ENCODE results near the gene FRRS1.

Gene FRRS1

GRCh38 chr1:99674115-99675064, 92.0 kb downstream of the FRRS1 start:
- H3K18ac ChIP-seq (ENCODE audit: low read length): no peak overlapping the region
- H3K4ac ChIP-seq (ENCODE audit: low read length): no peak overlapping the region
- H4K91ac ChIP-seq (ENCODE audit: low read depth, low read length, poor library complexity): no peak overlapping the region
- no peak overlapping the region for H2AFZ ChIP-seq (ENCODE audit: low read length)
- H3K23ac ChIP-seq (ENCODE audit: low read depth, low read length, poor library complexity): no peak overlapping the region
- peaks cover 6 to 13% of the 10 kb centered on the region in 2 donors for H3K4me1 ChIP-seq (ENCODE audit: control insufficient read depth in 2 of 2, insufficient read depth in 1 of 2, low read depth in 1 of 2, low read length in 2 of 2)
- DNase-seq (ENCODE audit: low spot score): no peak
- H3K9me3 ChIP-seq (replicated peaks in 1 of 2; ENCODE audit: control insufficient read depth in 2 of 2, insufficient read depth in 1 of 2, low read depth in 1 of 2, low read length in 2 of 2): no peaks in the 10 kb centered on the region
- no peaks in the 10 kb centered on the region for H3K79me1 ChIP-seq (ENCODE audit: low read depth, low read length)
- no peak overlapping the region for H2AK5ac ChIP-seq (ENCODE audit: low read depth, low read length)
- H3K9ac ChIP-seq (ENCODE audit: low read depth, low read length, poor library complexity): no peak overlapping the region
- H4K8ac ChIP-seq (ENCODE audit: low read depth, low read length): no peak overlapping the region
- H3K27me3 ChIP-seq (ENCODE audit: control insufficient read depth in 3 of 3, insufficient read depth in 3 of 3, low read depth in 1 of 3, low read length in 3 of 3): no peaks in the 10 kb centered on the region
- H2BK5ac ChIP-seq (ENCODE audit: low read length): no peak overlapping the region
- no peak overlapping the region for H2BK15ac ChIP-seq (ENCODE audit: low read length)
- H3K14ac ChIP-seq (ENCODE audit: low read length): no peak overlapping the region
- H3K4me2 ChIP-seq (ENCODE audit: insufficient read depth, low read length, poor library complexity, severe bottlenecking): no peak overlapping the region
- H2BK12ac ChIP-seq (ENCODE audit: low read length): no peak overlapping the region
- no peaks in the 10 kb centered on the region for H3K36me3 ChIP-seq (replicated peaks in 1 of 2; ENCODE audit: control insufficient read depth in 2 of 2, insufficient read depth in 2 of 2, low read length in 2 of 2)
- no CpG with 5 or more reads among the region's 6 CpGs for WGBS, 2 donors (ENCODE audit: extremely low coverage in 2 of 2, insufficient read length in 2 of 2, insufficient replicate concordance in 1 of 2)
- no peak overlapping the region for H3K27ac ChIP-seq (replicated peaks; ENCODE audit: low read length)
- H2BK120ac ChIP-seq (ENCODE audit: low read depth, low read length): no peak overlapping the region
- no peak overlapping the region for H3K4me3 ChIP-seq (ENCODE audit: low read length in 2 of 2)

GRCh38 chr1:99673315-99673714, 93.1 kb downstream of the FRRS1 start:
- no peak overlapping the region for H3K4ac ChIP-seq (ENCODE audit: low read length)
- H3K9ac ChIP-seq (ENCODE audit: low read depth, low read length, poor library complexity): no peak overlapping the region
- no peak overlapping the region for H2AFZ ChIP-seq (ENCODE audit: low read length)
- H4K8ac ChIP-seq (ENCODE audit: low read depth, low read length): no peak overlapping the region
- no peak overlapping the region for H4K91ac ChIP-seq (ENCODE audit: low read depth, low read length, poor library complexity)
- H2AK5ac ChIP-seq (ENCODE audit: low read depth, low read length): no peak overlapping the region
- no peak overlapping the region for H2BK15ac ChIP-seq (ENCODE audit: low read length)
- H3K4me2 ChIP-seq (ENCODE audit: insufficient read depth, low read length, poor library complexity, severe bottlenecking): no peak overlapping the region
- no peak overlapping the region for H3K18ac ChIP-seq (ENCODE audit: low read length)
- DNase-seq (ENCODE audit: low spot score): no peak
- H3K27ac ChIP-seq (replicated peaks; ENCODE audit: low read length): no peak overlapping the region
- no peak overlapping the region for H3K4me3 ChIP-seq (ENCODE audit: low read length in 2 of 2)
- H3K14ac ChIP-seq (ENCODE audit: low read length): no peak overlapping the region
- H3K9me3 ChIP-seq (replicated peaks in 1 of 2; ENCODE audit: control insufficient read depth in 2 of 2, insufficient read depth in 1 of 2, low read depth in 1 of 2, low read length in 2 of 2): no peaks in the 10 kb centered on the region
- no peak overlapping the region for H3K23ac ChIP-seq (ENCODE audit: low read depth, low read length, poor library complexity)
- no peaks in the 10 kb centered on the region for H3K27me3 ChIP-seq (ENCODE audit: control insufficient read depth in 3 of 3, insufficient read depth in 3 of 3, low read depth in 1 of 3, low read length in 3 of 3)
- WGBS, 2 donors (ENCODE audit: extremely low coverage in 2 of 2, insufficient read length in 2 of 2, insufficient replicate concordance in 1 of 2): no CpG with 5 or more reads among the region's 5 CpGs
- H3K36me3 ChIP-seq (replicated peaks in 1 of 2; ENCODE audit: control insufficient read depth in 2 of 2, insufficient read depth in 2 of 2, low read length in 2 of 2): no peaks in the 10 kb centered on the region
- H2BK5ac ChIP-seq (ENCODE audit: low read length): no peak overlapping the region
- no peak overlapping the region for H2BK120ac ChIP-seq (ENCODE audit: low read depth, low read length)
- no peaks in the 10 kb centered on the region for H3K79me1 ChIP-seq (ENCODE audit: low read depth, low read length)
- no peak overlapping the region for H2BK12ac ChIP-seq (ENCODE audit: low read length)
- H3K4me1 ChIP-seq (ENCODE audit: control insufficient read depth in 2 of 2, insufficient read depth in 1 of 2, low read depth in 1 of 2, low read length in 2 of 2): peaks cover 6 to 13% of the 10 kb centered on the region in 2 donors

- Histone ChIP-seq H3K4me1 (ENCODE audit: control insufficient read depth in 2 of 2, insufficient read depth in 1 of 2, low read depth in 1 of 2, low read length in 2 of 2) (peaks cover 6 to 13% of the 10 kb centered on the region in 2 donors), H2AFZ (ENCODE audit: low read length) (no peak overlapping the region), H3K27ac (replicated peaks; ENCODE audit: low read length) (no peak overlapping the region), H4K8ac (ENCODE audit: low read depth, low read length) (no peak overlapping the region), H3K27me3 (ENCODE audit: control insufficient read depth in 3 of 3, insufficient read depth in 3 of 3, low read depth in 1 of 3, low read length in 3 of 3) (no peaks in the 10 kb centered on the region), H3K4me2 (ENCODE audit: insufficient read depth, low read length, poor library complexity, severe bottlenecking) (no peak overlapping the region), H3K79me1 (ENCODE audit: low read depth, low read length) (no peaks in the 10 kb centered on the region), H3K18ac (ENCODE audit: low read length) (no peak overlapping the region), H3K23ac (ENCODE audit: low read depth, low read length, poor library complexity) (no peak overlapping the region), H2BK5ac (ENCODE audit: low read length) (no peak overlapping the region), H3K9me3 (replicated peaks in 1 of 2; ENCODE audit: control insufficient read depth in 2 of 2, insufficient read depth in 1 of 2, low read depth in 1 of 2, low read length in 2 of 2) (no peaks in the 10 kb centered on the region), H2BK15ac (ENCODE audit: low read length) (no peak overlapping the region), H3K36me3 (replicated peaks in 1 of 2; ENCODE audit: control insufficient read depth in 2 of 2, insufficient read depth in 2 of 2, low read length in 2 of 2) (peaks cover 0 to 6% of the 10 kb centered on the region in 2 donors), H3K4me3 (ENCODE audit: low read length in 2 of 2) (no peak overlapping the region), H3K9ac (ENCODE audit: low read depth, low read length, poor library complexity) (no peak overlapping the region), H4K91ac (ENCODE audit: low read depth, low read length, poor library complexity) (no peak overlapping the region), H2BK12ac (ENCODE audit: low read length) (no peak overlapping the region), H2AK5ac (ENCODE audit: low read depth, low read length) (no peak overlapping the region), H2BK120ac (ENCODE audit: low read depth, low read length) (no peak overlapping the region), H3K14ac (ENCODE audit: low read length) (no peak overlapping the region), H3K4ac (ENCODE audit: low read length) (no peak overlapping the region)
- DNase-seq (ENCODE audit: low spot score): no peak
- WGBS, 2 donors (ENCODE audit: extremely low coverage in 2 of 2, insufficient read length in 2 of 2, insufficient replicate concordance in 1 of 2): no CpG with 5 or more reads among the region's 6 CpGs
Measured at GRCh38 chr1:99672530-99673213, 93.8 kb downstream of the FRRS1 start.

- no peak overlapping the region for H3K4me3 ChIP-seq (ENCODE audit: low read length in 2 of 2)
- H3K27me3 ChIP-seq (ENCODE audit: control insufficient read depth in 3 of 3, insufficient read depth in 3 of 3, low read depth in 1 of 3, low read length in 3 of 3): no peaks in the 10 kb centered on the region
- H2BK12ac ChIP-seq (ENCODE audit: low read length): no peak overlapping the region
Measured at GRCh38 chr1:99672038-99672437, 94.4 kb downstream of the FRRS1 start.

More at GRCh38 chr1:99672038-99672437, 94.4 kb downstream of the FRRS1 start:
- H2BK15ac ChIP-seq (ENCODE audit: low read length): no peak overlapping the region
- H4K91ac ChIP-seq (ENCODE audit: low read depth, low read length, poor library complexity): no peak overlapping the region
- no peak overlapping the region for H3K4ac ChIP-seq (ENCODE audit: low read length)
- H2AK5ac ChIP-seq (ENCODE audit: low read depth, low read length): no peak overlapping the region
- H4K8ac ChIP-seq (ENCODE audit: low read depth, low read length): no peak overlapping the region
- H3K23ac ChIP-seq (ENCODE audit: low read depth, low read length, poor library complexity): no peak overlapping the region
- H3K9me3 ChIP-seq (replicated peaks in 1 of 2; ENCODE audit: control insufficient read depth in 2 of 2, insufficient read depth in 1 of 2, low read depth in 1 of 2, low read length in 2 of 2): no peaks in the 10 kb centered on the region
- no peak overlapping the region for H2AFZ ChIP-seq (ENCODE audit: low read length)
- no peak overlapping the region for H2BK120ac ChIP-seq (ENCODE audit: low read depth, low read length)
- no peak for DNase-seq (ENCODE audit: low spot score)
- H3K4me2 ChIP-seq (ENCODE audit: insufficient read depth, low read length, poor library complexity, severe bottlenecking): no peak overlapping the region
- no peak overlapping the region for H3K14ac ChIP-seq (ENCODE audit: low read length)
- peaks cover 0 to 7% of the 10 kb centered on the region in 2 donors for H3K36me3 ChIP-seq (replicated peaks in 1 of 2; ENCODE audit: control insufficient read depth in 2 of 2, insufficient read depth in 2 of 2, low read length in 2 of 2)
- no peak overlapping the region for H3K9ac ChIP-seq (ENCODE audit: low read depth, low read length, poor library complexity)
- no CpG with 5 or more reads among the region's 4 CpGs for WGBS, 2 donors (ENCODE audit: extremely low coverage in 2 of 2, insufficient read length in 2 of 2, insufficient replicate concordance in 1 of 2)
- H3K27ac ChIP-seq (replicated peaks; ENCODE audit: low read length): no peak overlapping the region
- H2BK5ac ChIP-seq (ENCODE audit: low read length): no peak overlapping the region
- H3K79me1 ChIP-seq (ENCODE audit: low read depth, low read length): no peaks in the 10 kb centered on the region
- H3K18ac ChIP-seq (ENCODE audit: low read length): no peak overlapping the region
- peaks cover 6 to 13% of the 10 kb centered on the region in 2 donors for H3K4me1 ChIP-seq (ENCODE audit: control insufficient read depth in 2 of 2, insufficient read depth in 1 of 2, low read depth in 1 of 2, low read length in 2 of 2)

Measured in neuronal stem cell (in vitro differentiated cells).